ENCODE results near the gene ACTL7A.
"Not testable (repeated sequence)": the region's sequence is repeated elsewhere in the genome, so short reads cannot be mapped to it uniquely, and the experiment has no call there.

Gene ACTL7A

DNA sequence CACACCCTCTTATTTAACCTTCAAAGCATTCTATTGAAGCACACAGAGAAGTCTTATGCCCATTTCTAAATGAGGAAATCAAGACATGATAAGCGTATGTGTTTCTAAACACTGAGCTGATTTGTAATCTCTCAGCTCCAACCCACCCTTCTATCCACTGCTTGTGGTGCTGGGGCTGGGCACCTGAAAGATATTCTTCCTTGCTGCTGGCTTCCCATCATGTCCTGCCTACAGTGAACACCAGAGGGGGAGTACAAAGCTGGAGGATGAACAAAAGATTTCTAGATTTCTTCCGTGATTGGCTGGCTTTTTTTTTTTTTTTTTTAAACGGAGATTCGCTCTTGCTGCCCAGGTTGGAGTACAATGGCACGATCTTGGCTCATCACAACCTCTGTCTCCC is 14.4 kb downstream of the ACTL7A start:
- no peaks in the 10 kb centered on the region for H3K27me3 ChIP-seq (ENCODE audit: control insufficient read depth in 1 of 2, insufficient read depth in 2 of 2, low read length in 2 of 2)
- H3K4me1 ChIP-seq (ENCODE audit: control insufficient read depth, insufficient read depth, low read length), result no peaks in the 10 kb centered on the region
- H3K9ac ChIP-seq (ENCODE audit: low read length in 2 of 2), result no peak overlapping the region
- H3K36me3 ChIP-seq (ENCODE audit: control insufficient read depth in 2 of 2, insufficient read depth in 2 of 2, low read length in 2 of 2), result peaks cover 50 to 58% of the 10 kb centered on the region in 2 donors
- no peaks in the 10 kb centered on the region for H3K9me3 ChIP-seq (ENCODE audit: control insufficient read depth in 2 of 2, low read length in 2 of 2)
- no peak overlapping the region for H3K4me3 ChIP-seq (ENCODE audit: low read length in 2 of 2)
- H3K27ac ChIP-seq (ENCODE audit: low read length), result no peak overlapping the region

GRCh38 chr9:108877524-108877923 is 15.5 kb downstream of the ACTL7A start:
- H3K9ac ChIP-seq (ENCODE audit: low read length in 2 of 2), result no peak overlapping the region
- H3K9me3 ChIP-seq (ENCODE audit: control insufficient read depth in 2 of 2, low read length in 2 of 2), result no peaks in the 10 kb centered on the region
- H3K36me3 ChIP-seq (ENCODE audit: control insufficient read depth in 2 of 2, insufficient read depth in 2 of 2, low read length in 2 of 2), result peaks cover 49 to 59% of the 10 kb centered on the region in 2 donors
- H3K4me1 ChIP-seq (ENCODE audit: control insufficient read depth, insufficient read depth, low read length), result no peaks in the 10 kb centered on the region
- H3K27ac ChIP-seq (ENCODE audit: low read length), result no peak overlapping the region
- no peaks in the 10 kb centered on the region for H3K27me3 ChIP-seq (ENCODE audit: control insufficient read depth in 1 of 2, insufficient read depth in 2 of 2, low read length in 2 of 2)
- H3K4me3 ChIP-seq (ENCODE audit: low read length in 2 of 2), result no peak overlapping the region

DNA sequence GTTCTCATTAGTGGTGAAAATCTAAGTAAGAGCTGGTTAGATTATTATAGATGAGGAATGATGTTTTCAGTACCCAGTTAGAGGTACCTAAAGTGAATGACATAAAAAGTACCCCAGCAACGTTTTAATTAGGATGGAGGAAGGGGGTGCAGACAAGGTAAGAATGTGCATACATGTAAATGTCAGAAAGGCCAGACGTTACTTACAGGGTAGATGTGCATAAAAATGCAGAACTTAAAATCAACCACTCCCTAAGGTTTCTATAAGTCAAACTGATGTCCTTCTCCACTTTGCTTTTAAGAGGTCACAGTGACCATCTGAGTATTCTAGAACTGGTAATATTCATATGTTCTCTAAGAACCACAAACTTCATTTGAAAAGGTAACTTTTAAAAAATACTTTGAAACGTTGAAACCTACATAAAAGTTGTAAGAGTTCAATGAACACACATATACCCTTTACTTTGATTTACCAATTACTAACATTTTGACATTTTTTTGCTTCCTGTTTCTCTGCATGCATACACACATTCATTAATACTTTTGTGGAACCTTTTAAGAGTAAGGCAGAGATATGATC is 18.8 kb downstream of the ACTL7A start:
- Histone ChIP-seq H3K27me3 (ENCODE audit: control insufficient read depth in 1 of 2, insufficient read depth in 2 of 2, low read length in 2 of 2) (no peaks in the 10 kb centered on the region), H3K9me3 (ENCODE audit: control insufficient read depth in 2 of 2, low read length in 2 of 2) (no peaks in the 10 kb centered on the region), H3K27ac (ENCODE audit: low read length) (no peak overlapping the region), H3K4me1 (ENCODE audit: control insufficient read depth, insufficient read depth, low read length) (no peaks in the 10 kb centered on the region), H3K4me3 (ENCODE audit: low read length in 2 of 2) (no peak overlapping the region), H3K9ac (ENCODE audit: low read length in 2 of 2) (no peak overlapping the region), H3K36me3 (ENCODE audit: control insufficient read depth in 2 of 2, insufficient read depth in 2 of 2, low read length in 2 of 2) (peaks cover 42 to 45% of the 10 kb centered on the region in 2 donors)

DNA sequence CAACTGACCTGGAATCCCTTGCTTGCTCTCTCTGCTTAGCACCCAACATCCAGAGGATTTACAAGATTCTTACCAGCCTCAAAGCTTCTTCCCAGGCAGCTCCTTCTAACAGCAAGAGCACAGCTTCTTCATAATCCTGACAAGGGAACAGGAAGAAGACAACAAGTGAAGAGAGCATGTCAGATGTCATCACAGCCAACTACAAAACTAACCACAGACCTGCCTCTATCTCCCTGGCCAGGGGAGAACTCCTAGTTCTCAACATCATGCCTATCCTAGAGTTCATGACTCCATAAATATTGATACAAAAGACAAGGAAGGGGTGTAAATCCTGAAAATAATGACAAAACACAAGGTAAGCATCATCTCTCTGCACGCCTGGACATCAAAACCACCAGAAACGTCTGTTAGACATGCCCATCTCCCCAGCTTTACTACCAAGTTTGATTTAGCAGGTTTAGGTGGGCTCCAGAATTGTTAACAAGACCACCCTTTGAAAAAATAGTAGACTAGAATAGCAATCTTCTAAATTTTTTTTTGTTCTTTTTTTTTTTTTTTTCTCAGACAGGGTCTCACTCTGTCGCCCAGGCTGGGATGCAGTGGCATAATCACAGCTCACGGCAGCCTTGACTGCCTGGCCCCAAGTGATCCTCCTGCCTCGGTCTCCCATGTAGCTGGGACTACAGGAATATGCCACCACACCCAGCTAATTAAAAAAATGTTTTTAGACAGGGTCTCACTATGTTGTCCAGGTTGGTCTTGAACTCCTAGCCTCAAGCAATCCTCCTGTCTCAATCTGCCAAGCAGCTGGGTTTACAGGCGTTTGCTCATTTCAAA is 20.2 kb downstream of the ACTL7A start:
- Histone ChIP-seq H3K9me3 (ENCODE audit: control insufficient read depth in 2 of 2, low read length in 2 of 2) (no peaks in the 10 kb centered on the region), H3K27ac (ENCODE audit: low read length) (no peak overlapping the region), H3K4me1 (ENCODE audit: control insufficient read depth, insufficient read depth, low read length) (no peaks in the 10 kb centered on the region), H3K9ac (ENCODE audit: low read length in 2 of 2) (no peak overlapping the region), H3K4me3 (ENCODE audit: low read length in 2 of 2) (no peak overlapping the region), H3K36me3 (ENCODE audit: control insufficient read depth in 2 of 2, insufficient read depth in 2 of 2, low read length in 2 of 2) (peaks cover 36 to 40% of the 10 kb centered on the region in 2 donors), H3K27me3 (ENCODE audit: control insufficient read depth in 1 of 2, insufficient read depth in 2 of 2, low read length in 2 of 2) (no peaks in the 10 kb centered on the region)

GRCh38 chr9:108883085-108883484 is 21.0 kb downstream of the ACTL7A start:
- Histone ChIP-seq H3K36me3 (ENCODE audit: control insufficient read depth in 2 of 2, insufficient read depth in 2 of 2, low read length in 2 of 2) (peaks cover 33 to 35% of the 10 kb centered on the region in 2 donors), H3K9me3 (ENCODE audit: control insufficient read depth in 2 of 2, low read length in 2 of 2) (no peaks in the 10 kb centered on the region)

DNA sequence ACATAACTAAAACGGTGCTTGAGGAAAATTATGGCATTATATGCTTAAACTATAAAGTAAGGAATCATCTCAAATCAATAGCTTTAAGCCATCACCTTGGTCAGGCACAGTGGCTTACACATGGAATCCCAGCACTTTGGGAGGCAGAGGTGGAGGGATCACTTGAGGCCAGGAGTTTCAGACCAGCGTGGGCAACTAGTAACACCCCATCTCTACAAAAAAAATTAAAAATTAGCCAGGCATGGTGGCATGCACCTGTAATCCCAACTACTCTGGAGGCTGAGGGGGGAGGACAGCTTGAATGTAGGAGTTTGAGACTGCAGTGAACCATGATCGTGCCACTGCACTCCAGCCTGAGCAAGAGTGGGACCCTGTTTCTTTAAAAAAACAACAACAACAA is 22.6 kb downstream of the ACTL7A start:
- no peak overlapping the region for H3K4me3 ChIP-seq (ENCODE audit: low read length in 2 of 2)
- H3K4me1 ChIP-seq (ENCODE audit: control insufficient read depth, insufficient read depth, low read length), result no peaks in the 10 kb centered on the region
- no peak overlapping the region for H3K9ac ChIP-seq (ENCODE audit: low read length in 2 of 2)
- H3K27me3 ChIP-seq (ENCODE audit: control insufficient read depth in 1 of 2, insufficient read depth in 2 of 2, low read length in 2 of 2), result no peaks in the 10 kb centered on the region
- peaks cover 24 to 27% of the 10 kb centered on the region in 2 donors for H3K36me3 ChIP-seq (ENCODE audit: control insufficient read depth in 2 of 2, insufficient read depth in 2 of 2, low read length in 2 of 2)
- H3K27ac ChIP-seq (ENCODE audit: low read length), result no peak overlapping the region
- no peaks in the 10 kb centered on the region for H3K9me3 ChIP-seq (ENCODE audit: control insufficient read depth in 2 of 2, low read length in 2 of 2)

More at GRCh38 chr9:108883085-108883484, 21.0 kb downstream of the ACTL7A start:
- Histone ChIP-seq H3K9ac (ENCODE audit: low read length in 2 of 2) (no peak overlapping the region), H3K27ac (ENCODE audit: low read length) (no peak overlapping the region), H3K4me1 (ENCODE audit: control insufficient read depth, insufficient read depth, low read length) (no peaks in the 10 kb centered on the region), H3K27me3 (ENCODE audit: control insufficient read depth in 1 of 2, insufficient read depth in 2 of 2, low read length in 2 of 2) (no peaks in the 10 kb centered on the region), H3K4me3 (ENCODE audit: low read length in 2 of 2) (no peak overlapping the region)

GRCh38 chr9:108885643-108886348 is 23.7 kb downstream of the ACTL7A start:
- no peak overlapping the region for H3K27ac ChIP-seq (ENCODE audit: low read length)
- H3K4me3 ChIP-seq (ENCODE audit: low read length in 2 of 2), result no peak overlapping the region
- no peaks in the 10 kb centered on the region for H3K27me3 ChIP-seq (ENCODE audit: control insufficient read depth in 1 of 2, insufficient read depth in 2 of 2, low read length in 2 of 2)
- H3K9me3 ChIP-seq (ENCODE audit: control insufficient read depth in 2 of 2, low read length in 2 of 2), result no peaks in the 10 kb centered on the region
- H3K9ac ChIP-seq (ENCODE audit: low read length in 2 of 2), result no peak overlapping the region
- peaks cover 22 to 25% of the 10 kb centered on the region in 2 donors for H3K36me3 ChIP-seq (ENCODE audit: control insufficient read depth in 2 of 2, insufficient read depth in 2 of 2, low read length in 2 of 2)
- no peaks in the 10 kb centered on the region for H3K4me1 ChIP-seq (ENCODE audit: control insufficient read depth, insufficient read depth, low read length)

DNA sequence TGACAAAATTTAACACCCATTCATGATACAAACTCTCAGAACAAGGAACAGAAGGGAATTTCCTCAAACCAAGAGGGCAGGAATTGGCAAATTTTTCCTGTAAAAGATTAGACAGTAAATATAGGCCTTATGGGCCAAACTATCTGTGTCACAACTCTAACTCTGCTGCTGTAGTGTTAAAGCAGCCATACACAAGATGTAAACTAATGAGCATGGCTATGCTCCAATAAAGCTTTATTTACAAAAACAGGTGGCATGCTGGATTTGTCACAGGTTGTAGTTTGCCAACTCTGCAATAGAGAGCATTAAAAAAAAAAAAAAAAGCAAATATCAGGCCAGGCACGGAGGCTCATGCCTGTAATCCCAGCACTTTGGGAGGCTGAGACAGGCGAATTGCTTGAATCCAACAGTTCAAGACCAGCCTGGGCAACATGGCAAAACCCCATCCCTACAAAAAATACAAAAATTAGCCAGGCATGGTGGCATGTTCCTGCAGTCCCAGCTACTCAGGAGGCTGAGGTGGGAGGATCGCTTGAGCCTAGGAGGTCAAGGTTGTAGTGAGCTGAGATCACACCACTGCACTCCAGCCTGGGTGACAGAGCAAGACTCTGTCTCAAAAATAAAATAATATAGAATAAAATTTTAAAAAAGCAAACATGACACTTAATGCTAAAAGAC is 24.7 kb downstream of the ACTL7A start:
- H3K4me3 ChIP-seq (ENCODE audit: low read length in 2 of 2); H3K9me3 ChIP-seq (ENCODE audit: control insufficient read depth in 2 of 2, low read length in 2 of 2); H3K4me1 ChIP-seq (ENCODE audit: control insufficient read depth, insufficient read depth, low read length); H3K27me3 ChIP-seq (ENCODE audit: control insufficient read depth in 1 of 2, insufficient read depth in 2 of 2, low read length in 2 of 2); H3K9ac ChIP-seq (ENCODE audit: low read length in 2 of 2); H3K27ac ChIP-seq (ENCODE audit: low read length): not testable (repeated sequence)
- peaks cover 26 to 33% of the 10 kb centered on the region in 2 donors for H3K36me3 ChIP-seq (ENCODE audit: control insufficient read depth in 2 of 2, insufficient read depth in 2 of 2, low read length in 2 of 2)

- no peak overlapping the region for H3K4me3 ChIP-seq (ENCODE audit: low read length in 2 of 2)
- peaks cover 41 to 48% of the 10 kb centered on the region in 2 donors for H3K36me3 ChIP-seq (ENCODE audit: control insufficient read depth in 2 of 2, insufficient read depth in 2 of 2, low read length in 2 of 2)
- no peaks in the 10 kb centered on the region for H3K27me3 ChIP-seq (ENCODE audit: control insufficient read depth in 1 of 2, insufficient read depth in 2 of 2, low read length in 2 of 2)
- H3K9me3 ChIP-seq (ENCODE audit: control insufficient read depth in 2 of 2, low read length in 2 of 2), result no peaks in the 10 kb centered on the region
- H3K27ac ChIP-seq (ENCODE audit: low read length), result no peak overlapping the region
- H3K4me1 ChIP-seq (ENCODE audit: control insufficient read depth, insufficient read depth, low read length), result no peaks in the 10 kb centered on the region
- no peak overlapping the region for H3K9ac ChIP-seq (ENCODE audit: low read length in 2 of 2)
Observed at GRCh38 chr9:108889649-108890067, 27.6 kb downstream of the ACTL7A start.

DNA sequence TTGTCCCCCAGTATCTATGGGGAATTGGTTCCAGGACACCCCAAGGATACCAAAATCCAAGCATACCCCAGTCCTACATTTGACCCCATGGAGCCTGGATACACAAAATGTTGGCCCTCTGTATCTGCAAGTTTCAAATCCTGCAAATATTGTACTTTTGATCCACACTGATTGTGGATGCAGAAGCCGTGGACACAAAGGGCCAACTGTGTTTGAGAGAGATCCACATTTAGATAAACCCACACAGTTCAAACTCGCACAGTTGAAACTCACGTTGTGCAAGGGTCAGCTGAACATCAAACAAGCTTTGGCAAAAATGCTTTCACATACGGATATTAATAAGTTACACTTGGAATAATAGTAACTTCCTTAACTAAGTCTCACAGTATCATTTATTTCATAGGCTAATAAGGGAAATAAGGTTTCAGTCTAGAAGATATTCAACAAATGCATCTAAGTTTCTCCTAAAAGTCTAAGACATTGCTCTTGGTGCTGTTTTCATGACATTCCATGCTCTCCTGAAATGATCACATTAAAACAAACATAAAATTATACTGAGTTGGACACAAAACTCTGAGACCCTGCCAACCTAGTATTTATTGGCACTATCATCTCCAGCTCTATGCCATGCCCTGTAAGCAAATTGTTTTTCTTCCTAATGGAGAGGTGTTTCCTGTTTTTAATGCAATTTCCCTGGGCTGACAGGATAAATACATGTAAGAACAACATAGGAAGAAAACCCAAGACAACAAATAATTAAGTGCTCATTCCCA is 32.3 kb downstream of the ACTL7A start:
- Histone ChIP-seq H3K9me3 (ENCODE audit: control insufficient read depth in 2 of 2, low read length in 2 of 2) (no peaks in the 10 kb centered on the region), H3K9ac (ENCODE audit: low read length in 2 of 2) (no peak overlapping the region), H3K36me3 (ENCODE audit: control insufficient read depth in 2 of 2, insufficient read depth in 2 of 2, low read length in 2 of 2) (peaks cover 58 to 62% of the 10 kb centered on the region in 2 donors), H3K27me3 (ENCODE audit: control insufficient read depth in 1 of 2, insufficient read depth in 2 of 2, low read length in 2 of 2) (no peaks in the 10 kb centered on the region), H3K4me3 (ENCODE audit: low read length in 2 of 2) (no peak overlapping the region), H3K27ac (ENCODE audit: low read length) (no peak overlapping the region), H3K4me1 (ENCODE audit: control insufficient read depth, insufficient read depth, low read length) (no peaks in the 10 kb centered on the region)
